HepG2 (cell line): ENCODE measurements around the gene RAP1A. TPM values are rescaled to one million over a fixed set of nuclear protein-coding genes. Genes with fewer than 3 reads are reported as not detected.

ENCODE experiments used
- ETV5 ChIP-seq: IDR thresholded peaks from 2 replicates; pipeline ENCODE4 v1.6.1; 2018; ENCODE audit warnings: missing biosample characterization, missing genetic modification reagents, inconsistent platforms, borderline replicate concordance
- HCFC1 ChIP-seq: fragments of 150-350 bp; IDR thresholded peaks from 2 replicates; pipeline ENCODE4 v1.6.1; 2014; ENCODE audit warnings: low read depth, low read length
- KDM6A ChIP-seq: IDR thresholded peaks from 2 replicates; pipeline ENCODE4 v1.6.1; 2016; ENCODE audit warnings: low read depth
- ONECUT2 ChIP-seq: sonication (generic); formaldehyde crosslinking; IDR thresholded peaks from 2 replicates; pipeline ENCODE4 v1.4.0; 2020; ENCODE audit warnings: missing genetic modification reagents
- ZNF124 ChIP-seq: sonication (generic); formaldehyde crosslinking; IDR thresholded peaks from 2 replicates; pipeline ENCODE4 v1.4.0; 2020; ENCODE audit warnings: missing genetic modification reagents
- ZNF318 ChIP-seq: sonication (generic); formaldehyde crosslinking; IDR thresholded peaks from 2 replicates; pipeline ENCODE4 v1.4.0; 2020; ENCODE audit warnings: mild to moderate bottlenecking, missing genetic modification reagents
- ZNF333 ChIP-seq: sonication (generic); formaldehyde crosslinking; IDR thresholded peaks from 2 replicates; pipeline ENCODE4 v1.4.0; 2020; ENCODE audit warnings: mild to moderate bottlenecking, missing genetic modification reagents, borderline replicate concordance
- ZNF691 ChIP-seq: sonication (generic); formaldehyde crosslinking; IDR thresholded peaks from 2 replicates; pipeline ENCODE4 v1.4.0; 2020; ENCODE audit warnings: missing genetic modification reagents, low read depth, mild to moderate bottlenecking, borderline replicate concordance
- ZNF839 ChIP-seq: sonication (generic); formaldehyde crosslinking; IDR thresholded peaks from 2 replicates; pipeline ENCODE4 v1.4.0; 2020; ENCODE audit warnings: missing genetic modification reagents, mild to moderate bottlenecking, borderline replicate concordance
- polyA plus RNA-seq, 8 experiments: library from polyadenylated mRNA; depleted of rRNA in 3 of 8; stranded (reverse) in 7 of 8; unstranded in 1 of 8; fragments of >200 nt; fragmentation: Illumina TruSeq in 4 of 8; extraction: Trizol in 4 of 8; gene quantifications; 2 replicates each; pipeline versions ENCODE4 v1.2.1 to v1.2.3, GENCODE V29; 2011 to 2016; ENCODE audit warnings: low read depth in 4 of 8, missing spikeins in 1 of 8, mixed read lengths in 1 of 8; ENCODE audit not compliant: insufficient read depth in 1 of 8
- total RNA-seq, 5 experiments: library from RNA; depleted of rRNA; stranded (reverse); fragments of >200 nt; fragmentation: Illumina TruSeq; extraction: Trizol; gene quantifications; 2 replicates each; pipeline ENCODE4 v1.2.3, GENCODE V29; 2016; ENCODE audit warnings: low read depth in 1 of 5
- TF ChIP-seq, protein P1 (sequence below): sonication (generic); formaldehyde crosslinking; IDR thresholded peaks from 2 replicates; pipeline ENCODE4 v1.4.0; 2020; ENCODE audit warnings: mild to moderate bottlenecking, missing genetic modification reagents
- TF ChIP-seq, protein P2 (sequence below): sonication (generic); formaldehyde crosslinking; IDR thresholded peaks from 2 replicates; pipeline ENCODE4 v1.5.0; 2020; ENCODE audit warnings: missing genetic modification reagents
- TF ChIP-seq, protein P3 (sequence below): sonication (generic); formaldehyde crosslinking; IDR thresholded peaks from 2 replicates; pipeline ENCODE4 v1.8.1; 2023; ENCODE audit warnings: missing genetic modification reagents, inconsistent platforms, borderline replicate concordance
- TF ChIP-seq, protein P4 (sequence below): fragments of 450-650 bp; IDR thresholded peaks from 2 replicates; pipeline ENCODE4 v1.6.1; 2017

The RAP1A gene
- total and polyA plus RNA-seq, 2 of the 13 experiments (the other 11 are each of a cell fraction or from before 2014, with no cell fraction given) = 19.0 to 20.7 TPM

DNA sequence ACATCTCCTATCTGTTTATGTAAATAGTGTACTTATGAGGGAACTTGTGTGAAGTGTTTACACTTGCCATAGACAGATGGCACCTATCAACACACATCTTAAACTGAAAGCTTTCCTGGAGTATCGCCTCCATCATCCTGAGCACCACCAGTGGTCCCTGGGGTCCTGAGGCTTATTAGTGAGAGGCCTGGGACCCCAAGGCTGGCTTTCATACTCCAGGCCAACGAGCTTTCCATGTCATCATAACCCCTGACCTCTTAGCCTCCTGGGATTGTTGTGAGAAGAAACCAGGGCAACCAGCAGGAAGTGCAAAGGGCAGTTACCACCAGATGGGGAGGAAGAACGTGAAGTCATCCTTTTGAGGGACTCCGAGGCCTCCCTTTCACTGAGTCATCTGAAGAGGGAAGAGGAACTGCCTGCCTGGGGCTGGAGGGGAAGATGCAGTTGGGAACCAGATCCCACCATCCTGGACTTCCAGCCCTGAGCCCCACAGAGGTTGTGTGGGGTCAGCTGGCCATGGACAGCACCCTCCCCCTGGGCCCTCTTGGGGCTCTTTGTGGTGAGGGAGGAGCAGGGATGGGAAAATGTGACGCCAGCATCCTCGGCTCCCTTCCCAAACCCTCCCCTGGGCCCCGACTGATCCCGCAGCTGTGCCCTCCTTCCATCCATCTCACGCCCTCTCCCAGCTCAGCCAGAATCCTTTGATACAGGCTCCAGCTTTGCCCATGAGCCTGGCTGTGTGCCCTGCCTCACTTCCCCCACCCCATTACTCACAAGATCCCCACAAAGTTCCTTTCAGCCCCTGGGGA is 113.8 kb downstream of the RAP1A start (continued):
- no peak for TF ChIP-seq ZNF318
- no peak for TF ChIP-seq ZNF333 (CRISPR knock-in tag)
- TF ChIP-seq, protein P1, sequence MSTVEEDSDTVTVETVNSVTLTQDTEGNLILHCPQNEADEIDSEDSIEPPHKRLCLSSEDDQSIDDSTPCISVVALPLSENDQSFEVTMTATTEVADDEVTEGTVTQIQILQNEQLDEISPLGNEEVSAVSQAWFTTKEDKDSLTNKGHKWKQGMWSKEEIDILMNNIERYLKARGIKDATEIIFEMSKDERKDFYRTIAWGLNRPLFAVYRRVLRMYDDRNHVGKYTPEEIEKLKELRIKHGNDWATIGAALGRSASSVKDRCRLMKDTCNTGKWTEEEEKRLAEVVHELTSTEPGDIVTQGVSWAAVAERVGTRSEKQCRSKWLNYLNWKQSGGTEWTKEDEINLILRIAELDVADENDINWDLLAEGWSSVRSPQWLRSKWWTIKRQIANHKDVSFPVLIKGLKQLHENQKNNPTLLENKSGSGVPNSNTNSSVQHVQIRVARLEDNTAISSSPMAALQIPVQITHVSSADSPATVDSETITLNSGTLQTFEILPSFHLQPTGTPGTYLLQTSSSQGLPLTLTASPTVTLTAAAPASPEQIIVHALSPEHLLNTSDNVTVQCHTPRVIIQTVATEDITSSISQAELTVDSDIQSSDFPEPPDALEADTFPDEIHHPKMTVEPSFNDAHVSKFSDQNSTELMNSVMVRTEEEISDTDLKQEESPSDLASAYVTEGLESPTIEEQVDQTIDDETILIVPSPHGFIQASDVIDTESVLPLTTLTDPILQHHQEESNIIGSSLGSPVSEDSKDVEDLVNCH (CRISPR knock-in tag) = no peak
- peak; percentile 98 for TF ChIP-seq ETV5 (CRISPR knock-in tag)
- 0 out of 2 replicates have a peak, but pooled peaks have one; percentile 47 for TF ChIP-seq KDM6A (CRISPR knock-in tag)
- peak; percentile 78; the same call in 1 of the 2 replicates for TF ChIP-seq ZNF691 (CRISPR knock-in tag)
- no peak for TF ChIP-seq ONECUT2 (CRISPR knock-in tag)
- TF ChIP-seq, protein P2, sequence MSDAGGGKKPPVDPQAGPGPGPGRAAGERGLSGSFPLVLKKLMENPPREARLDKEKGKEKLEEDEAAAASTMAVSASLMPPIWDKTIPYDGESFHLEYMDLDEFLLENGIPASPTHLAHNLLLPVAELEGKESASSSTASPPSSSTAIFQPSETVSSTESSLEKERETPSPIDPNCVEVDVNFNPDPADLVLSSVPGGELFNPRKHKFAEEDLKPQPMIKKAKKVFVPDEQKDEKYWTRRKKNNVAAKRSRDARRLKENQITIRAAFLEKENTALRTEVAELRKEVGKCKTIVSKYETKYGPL = no peak
- TF ChIP-seq, protein P3, sequence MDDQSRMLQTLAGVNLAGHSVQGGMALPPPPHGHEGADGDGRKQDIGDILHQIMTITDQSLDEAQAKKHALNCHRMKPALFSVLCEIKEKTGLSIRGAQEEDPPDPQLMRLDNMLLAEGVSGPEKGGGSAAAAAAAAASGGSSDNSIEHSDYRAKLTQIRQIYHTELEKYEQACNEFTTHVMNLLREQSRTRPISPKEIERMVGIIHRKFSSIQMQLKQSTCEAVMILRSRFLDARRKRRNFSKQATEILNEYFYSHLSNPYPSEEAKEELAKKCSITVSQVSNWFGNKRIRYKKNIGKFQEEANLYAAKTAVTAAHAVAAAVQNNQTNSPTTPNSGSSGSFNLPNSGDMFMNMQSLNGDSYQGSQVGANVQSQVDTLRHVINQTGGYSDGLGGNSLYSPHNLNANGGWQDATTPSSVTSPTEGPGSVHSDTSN (CRISPR knock-in tag) = no peak
- TF ChIP-seq ZNF124 (CRISPR knock-in tag) = no peak
- no peak for TF ChIP-seq ZNF839 (CRISPR knock-in tag)
- TF ChIP-seq, protein P4, sequence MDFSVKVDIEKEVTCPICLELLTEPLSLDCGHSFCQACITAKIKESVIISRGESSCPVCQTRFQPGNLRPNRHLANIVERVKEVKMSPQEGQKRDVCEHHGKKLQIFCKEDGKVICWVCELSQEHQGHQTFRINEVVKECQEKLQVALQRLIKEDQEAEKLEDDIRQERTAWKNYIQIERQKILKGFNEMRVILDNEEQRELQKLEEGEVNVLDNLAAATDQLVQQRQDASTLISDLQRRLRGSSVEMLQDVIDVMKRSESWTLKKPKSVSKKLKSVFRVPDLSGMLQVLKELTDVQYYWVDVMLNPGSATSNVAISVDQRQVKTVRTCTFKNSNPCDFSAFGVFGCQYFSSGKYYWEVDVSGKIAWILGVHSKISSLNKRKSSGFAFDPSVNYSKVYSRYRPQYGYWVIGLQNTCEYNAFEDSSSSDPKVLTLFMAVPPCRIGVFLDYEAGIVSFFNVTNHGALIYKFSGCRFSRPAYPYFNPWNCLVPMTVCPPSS = no peak
- no peak for TF ChIP-seq HCFC1
